Measurements from ENCODE around the gene MAGI2.

Gene MAGI2

GRCh38 chr7:78023191-78023590 is 1430.3 kb downstream of the MAGI2 start:
- Histone ChIP-seq H3K23ac (ENCODE audit: low read depth, low read length, poor library complexity) (no peak overlapping the region), H3K14ac (ENCODE audit: low read length) (no peak overlapping the region), H4K8ac (ENCODE audit: low read depth, low read length) (no peak overlapping the region), H3K18ac (ENCODE audit: low read length) (no peak overlapping the region), H2AK5ac (ENCODE audit: low read depth, low read length) (no peak overlapping the region), H2BK5ac (ENCODE audit: low read length) (no peak overlapping the region), H2BK15ac (ENCODE audit: low read length) (no peak overlapping the region), H3K4ac (ENCODE audit: low read length) (no peak overlapping the region), H3K79me1 (ENCODE audit: low read depth, low read length) (no peaks in the 10 kb centered on the region), H4K91ac (ENCODE audit: low read depth, low read length, poor library complexity) (no peak overlapping the region), H3K4me1 (ENCODE audit: control insufficient read depth in 2 of 2, insufficient read depth in 1 of 2, low read depth in 1 of 2, low read length in 2 of 2) (peaks cover 2 to 6% of the 10 kb centered on the region in 2 donors), H2BK120ac (ENCODE audit: low read depth, low read length) (no peak overlapping the region), H3K36me3 (replicated peaks in 1 of 2; ENCODE audit: control insufficient read depth in 2 of 2, insufficient read depth in 2 of 2, low read length in 2 of 2) (no peaks in the 10 kb centered on the region), H3K27me3 (ENCODE audit: control insufficient read depth in 3 of 3, insufficient read depth in 3 of 3, low read depth in 1 of 3, low read length in 3 of 3) (no peaks in the 10 kb centered on the region), H3K9me3 (replicated peaks in 1 of 2; ENCODE audit: control insufficient read depth in 2 of 2, insufficient read depth in 1 of 2, low read depth in 1 of 2, low read length in 2 of 2) (no peaks in the 10 kb centered on the region), H3K4me3 (ENCODE audit: low read length in 2 of 2) (no peak overlapping the region), H3K9ac (ENCODE audit: low read depth, low read length, poor library complexity) (no peak overlapping the region), H2BK12ac (ENCODE audit: low read length) (no peak overlapping the region), H3K4me2 (ENCODE audit: insufficient read depth, low read length, poor library complexity, severe bottlenecking) (no peak overlapping the region), H3K27ac (replicated peaks; ENCODE audit: low read length) (no peak overlapping the region), H2AFZ (ENCODE audit: low read length) (no peak overlapping the region)
- DNase-seq (ENCODE audit: low spot score): no peak
- no CpG with 5 or more reads among the region's 4 CpGs for WGBS, 2 donors (ENCODE audit: extremely low coverage in 2 of 2, insufficient read length in 2 of 2, insufficient replicate concordance in 1 of 2)

GRCh38 chr7:78022165-78022564 is 1431.3 kb downstream of the MAGI2 start:
- Histone ChIP-seq H3K4me3 (ENCODE audit: low read length in 2 of 2) (no peak overlapping the region), H2BK120ac (ENCODE audit: low read depth, low read length) (no peak overlapping the region), H2BK15ac (ENCODE audit: low read length) (no peak overlapping the region), H3K27me3 (ENCODE audit: control insufficient read depth in 3 of 3, insufficient read depth in 3 of 3, low read depth in 1 of 3, low read length in 3 of 3) (no peaks in the 10 kb centered on the region), H3K9ac (ENCODE audit: low read depth, low read length, poor library complexity) (no peak overlapping the region), H3K4me2 (ENCODE audit: insufficient read depth, low read length, poor library complexity, severe bottlenecking) (no peak overlapping the region), H3K9me3 (replicated peaks in 1 of 2; ENCODE audit: control insufficient read depth in 2 of 2, insufficient read depth in 1 of 2, low read depth in 1 of 2, low read length in 2 of 2) (no peaks in the 10 kb centered on the region), H3K23ac (ENCODE audit: low read depth, low read length, poor library complexity) (no peak overlapping the region), H3K79me1 (ENCODE audit: low read depth, low read length) (no peaks in the 10 kb centered on the region), H4K8ac (ENCODE audit: low read depth, low read length) (no peak overlapping the region), H4K91ac (ENCODE audit: low read depth, low read length, poor library complexity) (no peak overlapping the region), H3K27ac (replicated peaks; ENCODE audit: low read length) (no peak overlapping the region), H3K36me3 (replicated peaks in 1 of 2; ENCODE audit: control insufficient read depth in 2 of 2, insufficient read depth in 2 of 2, low read length in 2 of 2) (no peaks in the 10 kb centered on the region), H2BK12ac (ENCODE audit: low read length) (no peak overlapping the region), H2AFZ (ENCODE audit: low read length) (no peak overlapping the region), H2AK5ac (ENCODE audit: low read depth, low read length) (no peak overlapping the region), H3K4ac (ENCODE audit: low read length) (no peak overlapping the region), H2BK5ac (ENCODE audit: low read length) (no peak overlapping the region), H3K4me1 (ENCODE audit: control insufficient read depth in 2 of 2, insufficient read depth in 1 of 2, low read depth in 1 of 2, low read length in 2 of 2) (peaks cover 5 to 14% of the 10 kb centered on the region in 2 donors), H3K14ac (ENCODE audit: low read length) (no peak overlapping the region), H3K18ac (ENCODE audit: low read length) (no peak overlapping the region)
- no peak for DNase-seq (ENCODE audit: low spot score)
- no CpG with 5 or more reads among the region's 1 CpG for WGBS, 2 donors (ENCODE audit: extremely low coverage in 2 of 2, insufficient read length in 2 of 2, insufficient replicate concordance in 1 of 2)

DNA sequence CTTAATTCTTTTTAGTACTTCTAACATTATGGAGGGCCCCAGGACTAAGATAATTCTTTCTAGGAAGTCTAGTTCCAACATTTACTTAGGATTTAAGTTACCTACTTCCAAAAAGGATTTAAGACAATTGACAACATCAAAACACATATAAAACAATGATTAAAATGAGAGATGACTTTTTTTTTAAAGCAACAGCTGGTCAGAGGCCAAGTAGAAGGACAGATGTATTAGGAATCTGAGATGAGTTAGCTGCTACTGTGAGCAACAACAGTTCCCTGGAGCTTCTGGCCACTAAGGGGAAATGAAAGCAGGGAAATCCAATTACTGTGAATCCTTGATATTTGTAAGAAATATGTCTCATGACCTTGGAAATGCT is 1432.6 kb downstream of the MAGI2 start:
- Histone ChIP-seq H3K4ac (ENCODE audit: low read length) (no peak overlapping the region), H3K23ac (ENCODE audit: low read depth, low read length, poor library complexity) (no peak overlapping the region), H3K9me3 (replicated peaks in 1 of 2; ENCODE audit: control insufficient read depth in 2 of 2, insufficient read depth in 1 of 2, low read depth in 1 of 2, low read length in 2 of 2) (no peaks in the 10 kb centered on the region), H2BK15ac (ENCODE audit: low read length) (no peak overlapping the region), H2BK12ac (ENCODE audit: low read length) (no peak overlapping the region), H3K4me3 (ENCODE audit: low read length in 2 of 2) (no peak overlapping the region), H4K8ac (ENCODE audit: low read depth, low read length) (no peak overlapping the region), H3K36me3 (replicated peaks in 1 of 2; ENCODE audit: control insufficient read depth in 2 of 2, insufficient read depth in 2 of 2, low read length in 2 of 2) (no peaks in the 10 kb centered on the region), H3K14ac (ENCODE audit: low read length) (no peak overlapping the region), H2AK5ac (ENCODE audit: low read depth, low read length) (no peak overlapping the region), H3K18ac (ENCODE audit: low read length) (no peak overlapping the region), H3K4me2 (ENCODE audit: insufficient read depth, low read length, poor library complexity, severe bottlenecking) (peak overlapping the region; percentile 3), H3K27ac (replicated peaks; ENCODE audit: low read length) (no peak overlapping the region), H4K91ac (ENCODE audit: low read depth, low read length, poor library complexity) (no peak overlapping the region), H3K9ac (ENCODE audit: low read depth, low read length, poor library complexity) (no peak overlapping the region), H3K4me1 (ENCODE audit: control insufficient read depth in 2 of 2, insufficient read depth in 1 of 2, low read depth in 1 of 2, low read length in 2 of 2) (peaks cover 6 to 14% of the 10 kb centered on the region in 2 donors), H3K79me1 (ENCODE audit: low read depth, low read length) (no peaks in the 10 kb centered on the region), H3K27me3 (ENCODE audit: control insufficient read depth in 3 of 3, insufficient read depth in 3 of 3, low read depth in 1 of 3, low read length in 3 of 3) (no peaks in the 10 kb centered on the region), H2AFZ (ENCODE audit: low read length) (no peak overlapping the region), H2BK120ac (ENCODE audit: low read depth, low read length) (no peak overlapping the region), H2BK5ac (ENCODE audit: low read length) (no peak overlapping the region)
- no peak for DNase-seq (ENCODE audit: low spot score)

DNA sequence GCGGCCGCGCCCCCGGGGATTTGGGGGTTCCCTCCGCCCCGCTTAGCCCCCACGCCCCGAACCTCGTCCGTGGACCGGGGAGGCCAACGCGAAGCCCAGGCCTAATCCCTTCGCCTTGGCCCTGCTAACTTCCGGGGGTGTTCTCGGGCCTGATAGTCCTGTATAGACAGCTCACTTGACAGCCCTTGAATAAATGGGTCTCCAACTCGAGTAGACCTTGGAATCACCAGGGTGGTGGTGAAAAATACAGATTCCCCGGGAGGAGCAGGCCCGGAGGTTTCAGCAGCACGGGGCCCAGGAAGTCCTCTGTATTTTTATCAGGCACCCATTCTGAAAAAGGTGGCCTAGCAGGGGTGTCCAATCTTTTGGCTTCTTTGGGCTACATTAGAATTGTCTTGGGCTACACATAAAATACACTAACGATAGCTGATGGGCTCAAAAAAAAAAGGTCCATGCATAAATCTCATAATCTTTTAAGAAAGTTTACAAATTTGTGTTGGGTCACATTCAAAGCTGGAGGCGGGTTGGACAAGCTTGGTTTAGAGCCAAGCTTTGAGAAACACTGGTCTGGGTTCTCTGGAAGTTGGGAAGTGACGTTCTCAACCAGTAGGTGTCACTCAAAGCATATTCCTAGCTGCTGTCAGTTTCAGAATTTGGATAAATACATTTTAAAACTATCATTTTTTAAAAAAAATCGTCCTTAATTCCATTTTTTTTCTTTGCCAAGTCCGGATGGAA is 1433.2 kb downstream of the MAGI2 start:
- Histone ChIP-seq H2BK120ac (ENCODE audit: low read depth, low read length) (no peak overlapping the region), H3K18ac (ENCODE audit: low read length) (peak overlapping the region; percentile 88), H3K27ac (replicated peaks; ENCODE audit: low read length) (no peak overlapping the region), H4K91ac (ENCODE audit: low read depth, low read length, poor library complexity) (no peak overlapping the region), H3K4ac (ENCODE audit: low read length) (no peak overlapping the region), H3K27me3 (ENCODE audit: control insufficient read depth in 3 of 3, insufficient read depth in 3 of 3, low read depth in 1 of 3, low read length in 3 of 3) (no peaks in the 10 kb centered on the region), H2BK5ac (ENCODE audit: low read length) (peak overlapping the region; percentile 26), H3K4me1 (ENCODE audit: control insufficient read depth in 2 of 2, insufficient read depth in 1 of 2, low read depth in 1 of 2, low read length in 2 of 2) (peaks cover 6 to 14% of the 10 kb centered on the region in 2 donors), H4K8ac (ENCODE audit: low read depth, low read length) (no peak overlapping the region), H3K79me1 (ENCODE audit: low read depth, low read length) (no peaks in the 10 kb centered on the region), H2BK12ac (ENCODE audit: low read length) (no peak overlapping the region), H3K9ac (ENCODE audit: low read depth, low read length, poor library complexity) (no peak overlapping the region), H3K4me2 (ENCODE audit: insufficient read depth, low read length, poor library complexity, severe bottlenecking) (peak overlapping the region; percentile 43), H3K4me3 (ENCODE audit: low read length in 2 of 2) (no peak overlapping the region), H2BK15ac (ENCODE audit: low read length) (peak overlapping the region; percentile 38), H3K23ac (ENCODE audit: low read depth, low read length, poor library complexity) (peak overlapping the region; percentile 94), H3K36me3 (replicated peaks in 1 of 2; ENCODE audit: control insufficient read depth in 2 of 2, insufficient read depth in 2 of 2, low read length in 2 of 2) (no peaks in the 10 kb centered on the region), H3K9me3 (replicated peaks in 1 of 2; ENCODE audit: control insufficient read depth in 2 of 2, insufficient read depth in 1 of 2, low read depth in 1 of 2, low read length in 2 of 2) (no peaks in the 10 kb centered on the region), H3K14ac (ENCODE audit: low read length) (no peak overlapping the region), H2AK5ac (ENCODE audit: low read depth, low read length) (no peak overlapping the region), H2AFZ (ENCODE audit: low read length) (no peak overlapping the region)
- WGBS, 2 donors (ENCODE audit: extremely low coverage in 2 of 2, insufficient read length in 2 of 2, insufficient replicate concordance in 1 of 2): no CpG with 5 or more reads among the region's 25 CpGs
- DNase-seq (ENCODE audit: low spot score): peak; percentile 41

All from neuronal stem cell (in vitro differentiated cells).